BLaER1 treated with 17β-estradiol and CSF1 and Interleukin-3, amounts not matched to agents 10 nM and 100 nM (cell line): ENCODE data around the gene CDK5.

Experiments
- H3K27ac ChIP-seq, 11 experiments: shearing (Covaris generic); formaldehyde crosslinking; 2 replicates each; pipeline ENCODE4 v1.8.1; 2022
- H3K27me3 ChIP-seq, 11 experiments: shearing (Covaris generic); formaldehyde crosslinking; 2 replicates each; pipeline ENCODE4 v1.8.1; 2022
- H3K36me3 ChIP-seq, 11 experiments: shearing (Covaris generic); formaldehyde crosslinking; 2 replicates each; pipeline ENCODE4 v1.8.1; 2022
- H3K4me1 ChIP-seq, 10 experiments: shearing (Covaris generic); formaldehyde crosslinking; 2 replicates each; pipeline ENCODE4 v1.8.1; 2022
- H3K4me2 ChIP-seq, 11 experiments: shearing (Covaris generic); formaldehyde crosslinking; 2 replicates each; pipeline ENCODE4 v1.8.1; 2022
- H3K4me3 ChIP-seq, 10 experiments: shearing (Covaris generic); formaldehyde crosslinking; 2 replicates each; pipeline ENCODE4 v1.8.1; 2022
- H3K9ac ChIP-seq, 11 experiments: shearing (Covaris generic); formaldehyde crosslinking; 2 replicates each; pipeline ENCODE4 v1.8.1; 2022
- H3K9me3 ChIP-seq, 11 experiments: shearing (Covaris generic); formaldehyde crosslinking; replicated peaks in 1 of 11; 2 replicates each; pipeline ENCODE4 v1.8.1; 2022
- H4K20me1 ChIP-seq, 11 experiments: shearing (Covaris generic); formaldehyde crosslinking; 2 replicates each; pipeline ENCODE4 v1.8.1; 2022
- Cebpa-rat ChIP-seq, 11 experiments: shearing (Covaris generic); IDR thresholded peaks; 2 replicates each; pipeline ENCODE4 v1.8.1; 2022

Gene CDK5

DNA sequence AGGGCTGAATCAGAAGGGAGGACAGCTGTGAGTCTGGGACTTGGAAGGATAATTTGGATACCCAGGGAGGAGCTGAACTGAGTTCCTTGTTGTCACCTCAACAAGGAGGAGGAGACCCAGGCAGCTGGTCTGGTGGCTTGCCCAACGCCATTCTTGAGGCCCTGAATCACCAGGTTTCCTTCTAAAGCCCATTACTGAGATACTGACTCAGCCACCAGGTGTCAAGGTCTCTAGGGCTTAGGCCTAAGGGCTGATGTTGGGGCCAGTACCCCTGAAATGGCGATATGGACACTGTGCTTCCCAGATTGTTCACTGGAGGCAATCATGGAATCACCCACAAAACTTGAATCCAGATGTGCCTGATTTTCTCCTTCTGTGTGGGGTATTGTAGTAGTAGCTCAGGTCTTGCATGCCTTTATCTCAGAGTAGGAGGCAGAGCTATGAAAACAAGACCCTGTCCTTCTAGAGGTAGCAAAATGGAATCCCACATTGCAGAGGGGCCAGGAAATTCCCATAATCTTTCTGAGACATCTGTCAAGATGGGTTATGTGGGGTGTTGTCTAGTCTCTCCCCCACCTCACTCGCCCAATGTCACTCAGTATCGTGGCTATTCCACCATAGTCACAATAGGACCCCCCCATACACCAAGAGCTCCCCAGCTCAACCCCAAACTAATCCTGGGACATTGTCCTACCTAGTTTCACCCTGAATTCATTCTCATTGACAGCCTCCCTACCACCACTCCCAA is 31.6 kb downstream of the CDK5 start:
- Histone ChIP-seq H3K27me3 (peaks cover 0 to 16% (median 6%) of the 10 kb centered on the region in 11 experiments; a peak in 7 of 22 replicates), H3K4me2 (no peak overlapping the region), H3K27ac (no peak overlapping the region), H3K36me3 (0 out of 22 replicates have a peak, but pooled peaks cover 0 to 2% (median 0%) of the 10 kb centered on the region in 11 experiments), H3K4me1 (peaks cover 25 to 37% (median 33%) of the 10 kb centered on the region in 10 experiments), H4K20me1 (no peaks in the 10 kb centered on the region), H3K4me3 (no peak overlapping the region), H3K9me3 (no peaks in the 10 kb centered on the region), H3K9ac (no peak overlapping the region)
- TF ChIP-seq Cebpa-rat (IDR thresholded peaks at IDR 0.05) = no peak

DNA sequence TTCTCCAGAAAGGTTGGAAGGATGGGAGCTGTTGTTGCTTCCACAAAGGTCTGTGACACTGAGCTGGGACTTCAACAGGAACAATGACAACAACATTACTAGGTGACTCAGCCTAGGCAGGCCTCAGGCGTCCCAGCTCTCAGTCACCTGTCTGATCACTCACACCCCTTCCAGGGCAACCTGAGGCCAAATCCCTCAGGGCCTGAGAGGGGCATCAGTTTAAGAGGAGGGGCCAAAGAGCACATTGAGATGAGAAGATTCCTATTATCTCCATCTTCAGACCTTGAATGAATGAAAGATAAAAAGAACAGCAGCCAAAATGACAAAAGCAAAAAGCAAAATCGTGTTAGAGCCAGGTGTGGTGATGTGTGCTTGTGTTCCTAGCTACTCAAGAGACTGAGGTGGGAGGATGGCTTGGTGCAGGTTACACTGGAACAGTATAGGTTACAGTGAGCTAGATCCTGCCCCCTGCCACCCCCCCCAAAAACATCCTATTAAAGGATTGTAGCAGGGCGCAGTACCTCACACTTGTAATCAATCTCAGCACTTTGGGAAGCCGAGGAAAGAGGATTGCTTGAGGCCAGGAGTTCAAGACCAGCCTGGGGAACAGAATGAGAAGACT is 33.2 kb downstream of the CDK5 start, which contains the start of gene ATG9B:
TSS of gene ATG9B (minus strand) at position 60 of the 622 bp plus-strand sequence. CDS start 71 bp downstream, outside the sequence.
- Histone ChIP-seq H3K9ac (peak within 1 kb of the TSS in 5 of 11 experiments; percentile 3 to 37 (median 9); a peak in 2 of 22 replicates), H4K20me1 (no peaks in the 10 kb centered on the region), H3K27ac (no peak within 1 kb of the TSS), H3K4me1 (peaks cover 21 to 43% (median 40%) of the 10 kb centered on the region in 10 experiments), H3K4me3 (no peak within 1 kb of the TSS), H3K36me3 (no peaks in the 10 kb centered on the region), H3K4me2 (peak within 1 kb of the TSS; percentile 54 to 82 (median 73)), H3K27me3 (peaks cover 4 to 24% (median 13%) of the 10 kb centered on the region in 11 experiments; a peak in 18 of 22 replicates), H3K9me3 (no peaks in the 10 kb centered on the region)
- TF ChIP-seq Cebpa-rat (IDR thresholded peaks at IDR 0.05) = no peak

DNA sequence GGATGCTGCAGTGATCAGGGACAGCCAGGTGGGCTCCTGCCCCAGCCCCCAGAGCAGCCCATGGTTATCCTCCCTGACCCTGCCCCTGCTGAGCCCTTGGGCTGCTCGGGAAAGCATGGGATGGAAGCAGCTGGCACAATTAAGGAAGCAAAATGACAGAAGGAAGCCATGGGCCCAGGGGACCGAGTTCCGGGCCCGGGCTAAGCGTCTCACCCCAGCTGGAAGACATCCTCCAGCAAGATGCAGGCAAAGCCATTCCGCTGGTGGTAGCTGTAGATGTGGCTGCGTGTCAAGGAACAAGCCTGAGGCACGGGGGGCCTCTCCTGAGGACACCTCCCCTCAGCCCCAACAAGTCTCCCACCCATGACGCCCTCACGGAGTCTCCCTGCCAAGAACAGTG is 34.5 kb downstream of the CDK5 start:
- Histone ChIP-seq H3K4me2 (peak overlapping the region; percentile 54 to 82 (median 73)), H4K20me1 (no peaks in the 10 kb centered on the region), H3K9ac (peak overlapping the region in 5 of 11 experiments; percentile 3 to 37 (median 9); a peak in 2 of 22 replicates), H3K27ac (no peak overlapping the region), H3K27me3 (peaks cover 17 to 38% (median 25%) of the 10 kb centered on the region in 11 experiments; a peak in 21 of 22 replicates), H3K36me3 (no peaks in the 10 kb centered on the region), H3K4me1 (peaks cover 24 to 48% (median 45%) of the 10 kb centered on the region in 10 experiments), H3K9me3 (no peaks in the 10 kb centered on the region), H3K4me3 (no peak overlapping the region)
- no peak for TF ChIP-seq Cebpa-rat (IDR thresholded peaks at IDR 0.05)

DNA sequence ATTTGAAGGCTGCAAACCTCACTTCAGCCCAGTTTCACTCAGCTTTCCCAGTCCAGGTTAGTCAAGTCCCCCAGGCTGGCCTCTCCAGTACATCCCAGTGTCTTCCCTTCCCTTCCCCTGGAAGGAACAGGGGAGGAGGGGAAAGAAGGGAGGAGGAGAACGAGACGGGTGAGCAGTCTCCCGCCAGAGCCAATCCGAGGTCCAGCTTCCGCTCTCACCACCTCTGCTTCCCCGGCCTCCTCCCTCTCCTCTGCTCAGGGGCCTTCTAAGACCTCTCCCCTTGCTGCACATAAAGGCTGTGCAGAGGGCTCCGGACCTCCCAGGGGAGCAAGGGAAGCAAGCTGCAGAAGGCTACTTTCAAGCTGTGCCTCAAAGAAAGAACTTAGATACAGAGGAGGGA is 37.5 kb downstream of the CDK5 start:
- Histone ChIP-seq H3K27me3 (peaks cover 13 to 39% (median 18%) of the 10 kb centered on the region in 11 experiments; a peak in 21 of 22 replicates), H3K9ac (0 out of 22 replicates have a peak overlapping the region, but pooled peaks of 1 of the 11 experiments have one; percentile 29), H3K36me3 (no peaks in the 10 kb centered on the region; a peak in 1 of 22 replicates), H3K4me1 (peaks cover 34 to 65% (median 60%) of the 10 kb centered on the region in 10 experiments), H3K4me3 (no peak overlapping the region), H4K20me1 (no peaks in the 10 kb centered on the region; a peak in 1 of 22 replicates), H3K4me2 (peak overlapping the region in 8 of 11 experiments; percentile 1 to 99 (median 94); a peak in 14 of 22 replicates), H3K9me3 (no peaks in the 10 kb centered on the region), H3K27ac (no peak overlapping the region)
- TF ChIP-seq Cebpa-rat (IDR thresholded peaks at IDR 0.05) = no peak

DNA sequence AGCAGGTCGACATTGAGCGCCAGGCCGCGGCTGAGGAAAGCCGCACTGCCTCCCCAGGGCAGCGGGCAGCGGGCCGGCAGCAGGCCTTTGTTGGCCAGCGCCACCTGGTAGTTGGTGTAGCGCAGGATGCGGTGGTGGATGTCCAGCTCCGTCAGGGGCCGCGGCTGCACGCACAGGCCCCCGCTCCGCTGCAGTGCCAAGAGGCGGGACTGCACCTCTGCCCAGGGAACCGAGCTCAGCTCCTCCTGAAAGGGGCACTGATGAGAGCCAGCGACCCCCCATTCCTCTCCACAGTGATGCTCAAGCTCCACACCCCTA is 38.6 kb downstream of the CDK5 start:
- H3K4me1 ChIP-seq = peaks cover 39 to 77% (median 70%) of the 10 kb centered on the region in 10 experiments
- no peak for TF ChIP-seq Cebpa-rat (IDR thresholded peaks at IDR 0.05)
- peak overlapping the region in 9 of 10 experiments; percentile 41 to 67 (median 50); a peak in 17 of 20 replicates for H3K4me3 ChIP-seq
- H3K9ac ChIP-seq = peak overlapping the region in 7 of 11 experiments; percentile 17 to 72 (median 64); a peak in 11 of 22 replicates
- H4K20me1 ChIP-seq = no peaks in the 10 kb centered on the region; a peak in 1 of 22 replicates
- H3K27ac ChIP-seq = peak overlapping the region in 5 of 11 experiments; percentile 38 to 57 (median 50); a peak in 6 of 22 replicates
- H3K36me3 ChIP-seq = no peaks in the 10 kb centered on the region; a peak in 1 of 22 replicates
- peak overlapping the region; percentile 84 to 99 (median 96) for H3K4me2 ChIP-seq
- peaks cover 13 to 39% (median 18%) of the 10 kb centered on the region in 11 experiments; a peak in 21 of 22 replicates for H3K27me3 ChIP-seq
- H3K9me3 ChIP-seq = no peaks in the 10 kb centered on the region

DNA sequence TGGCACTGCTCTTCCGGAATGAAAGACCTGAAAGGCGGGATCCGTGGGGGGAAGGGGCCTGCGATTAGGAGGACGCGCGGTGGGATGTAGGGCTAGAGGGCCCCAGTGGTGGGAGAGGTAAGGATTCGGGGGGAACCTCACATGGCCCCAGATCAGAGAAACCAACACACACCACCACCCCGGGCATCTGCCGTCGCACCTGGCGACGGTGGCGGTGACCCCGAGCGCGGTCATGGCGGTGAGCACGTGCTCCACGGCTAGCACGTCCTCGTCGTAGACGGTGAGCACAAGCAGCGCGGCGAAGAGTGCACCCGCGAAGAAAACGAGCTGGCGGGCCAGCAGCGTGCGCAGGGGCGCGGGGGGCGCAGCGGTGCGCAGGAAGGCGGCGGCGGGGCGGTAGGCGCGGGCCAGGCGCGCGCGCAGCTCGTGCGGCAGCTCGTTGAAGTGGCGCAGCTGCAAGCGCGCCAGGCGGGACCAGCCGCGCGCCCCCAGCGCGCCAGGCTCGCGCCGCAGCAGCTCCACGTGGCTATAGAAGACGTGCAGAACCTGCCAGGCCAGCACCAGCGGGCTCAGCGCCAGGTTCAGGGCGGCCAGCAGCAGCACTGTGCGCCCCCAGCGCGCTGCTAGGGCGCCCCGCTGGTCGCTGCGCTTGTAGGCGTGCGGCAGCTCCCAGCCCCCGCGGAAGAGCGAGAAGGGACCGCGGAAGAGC is 39.1 kb downstream of the CDK5 start:
- Histone ChIP-seq H3K4me3 (peak overlapping the region; percentile 41 to 67 (median 48)), H3K9ac (peak overlapping the region in 10 of 11 experiments; percentile 17 to 72 (median 56); a peak in 18 of 22 replicates), H3K9me3 (no peaks in the 10 kb centered on the region), H3K27ac (peak overlapping the region in 9 of 11 experiments; percentile 38 to 57 (median 50); a peak in 16 of 22 replicates), H4K20me1 (no peaks in the 10 kb centered on the region; a peak in 1 of 22 replicates), H3K4me1 (peaks cover 38 to 78% (median 71%) of the 10 kb centered on the region in 10 experiments), H3K36me3 (no peaks in the 10 kb centered on the region; a peak in 1 of 22 replicates), H3K27me3 (peaks cover 13 to 39% (median 22%) of the 10 kb centered on the region in 11 experiments; a peak in 21 of 22 replicates), H3K4me2 (peak overlapping the region; percentile 84 to 99 (median 96))
- TF ChIP-seq Cebpa-rat (IDR thresholded peaks at IDR 0.05) = no peak

DNA sequence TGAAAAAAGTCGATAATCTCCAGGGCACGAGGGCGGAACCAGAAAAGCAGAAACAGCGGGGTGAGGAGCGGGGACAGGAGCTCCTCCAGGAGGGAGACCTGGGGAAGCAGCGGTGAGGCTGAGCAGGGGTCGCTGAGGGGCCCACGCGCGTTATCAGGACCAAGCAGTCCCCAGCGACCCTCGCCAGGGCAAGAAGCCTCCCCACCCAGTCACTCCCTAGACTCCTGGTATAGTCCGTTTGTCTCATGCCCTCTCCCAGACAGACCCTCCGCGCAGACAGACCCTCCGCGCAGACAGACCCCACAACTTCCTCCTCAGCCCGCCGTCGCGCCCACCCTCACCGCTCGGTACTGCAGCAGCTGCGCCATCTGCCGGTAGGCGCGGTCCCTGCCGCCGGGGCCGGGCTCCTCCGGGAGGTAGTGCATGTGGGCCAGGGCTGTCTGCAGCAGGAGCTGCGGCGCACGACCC is 39.7 kb downstream of the CDK5 start:
- no peak for TF ChIP-seq Cebpa-rat (IDR thresholded peaks at IDR 0.05)
- H3K27me3 ChIP-seq = peaks cover 13 to 41% (median 22%) of the 10 kb centered on the region in 11 experiments; a peak in 21 of 22 replicates
- H3K27ac ChIP-seq = peak overlapping the region in 9 of 11 experiments; percentile 38 to 57 (median 50); a peak in 15 of 22 replicates
- H3K4me1 ChIP-seq = peaks cover 36 to 77% (median 69%) of the 10 kb centered on the region in 10 experiments
- H3K9me3 ChIP-seq = no peaks in the 10 kb centered on the region
- no peaks in the 10 kb centered on the region; a peak in 1 of 22 replicates for H3K36me3 ChIP-seq
- no peaks in the 10 kb centered on the region; a peak in 1 of 22 replicates for H4K20me1 ChIP-seq
- peak overlapping the region; percentile 41 to 67 (median 48) for H3K4me3 ChIP-seq
- peak overlapping the region; percentile 84 to 99 (median 96) for H3K4me2 ChIP-seq
- H3K9ac ChIP-seq = peak overlapping the region; percentile 25 to 72 (median 54); a peak in 19 of 22 replicates
